K562 (cell line): Measurements from ENCODE around the gene SELENOO. TPM values are rescaled to one million over a fixed set of nuclear protein-coding genes. Genes with fewer than 3 reads are reported as not detected.

Experiments
- CBFA2T2 ChIP-seq: fragments of 450-650 bp; conservative IDR thresholded peaks from 2 replicates; pipeline ENCODE4 v1.6.1; 2017; ENCODE audit warnings: mild to moderate bottlenecking
- CCNT2 ChIP-seq: IDR thresholded peaks from 2 replicates; pipeline ENCODE4 v1.6.1; 2011; ENCODE audit warnings: borderline replicate concordance, low read depth, mild to moderate bottlenecking, moderate library complexity, mixed read lengths, low read length; ENCODE audit not compliant: insufficient read length; ENCODE audit errors: extremely low read depth
- CTCF ChIP-seq, 3 experiments: IDR thresholded peaks in 2 of 3; conservative IDR thresholded peaks in 1 of 3; 2 replicates each; pipeline ENCODE4 v1.5.1; 2011 to 2012; ENCODE audit warnings: low read length in 3 of 3, mild to moderate bottlenecking in 3 of 3, control low read depth in 2 of 3, improper control_type of control experiment in 1 of 3, inconsistent platforms in 1 of 3, low read depth in 1 of 3, mixed read lengths in 1 of 3, moderate library complexity in 1 of 3; ENCODE audit not compliant: insufficient read depth in 2 of 3
- EP300 ChIP-seq: IDR thresholded peaks from 2 replicates; pipeline ENCODE4 v1.6.1; 2012; ENCODE audit warnings: low read length, improper control_type of control experiment
- EZH2 ChIP-seq: IDR thresholded peaks from 2 replicates; pipeline ENCODE4 v1.6.1; 2012; ENCODE audit warnings: low read depth, mild to moderate bottlenecking, inconsistent platforms, low read length, borderline replicate concordance
- KAT7 ChIP-seq: sonication (generic); formaldehyde crosslinking; IDR thresholded peaks from 2 replicates; pipeline ENCODE4 v1.8.0; 2022; ENCODE audit warnings: missing genetic modification reagents, mild to moderate bottlenecking, borderline replicate concordance
- MLLT1 ChIP-seq, 2 experiments: fragments of 450-650 bp; IDR thresholded peaks; 2 replicates each; pipeline ENCODE4 v1.6.1; 2016
- MXD1 ChIP-seq: fragments of 250-450 bp; sonication (Bioruptor Pico); IDR thresholded peaks from 2 replicates; pipeline ENCODE4 v1.8.0; 2021; ENCODE audit warnings: borderline replicate concordance, mild to moderate bottlenecking, moderate library complexity; ENCODE audit not compliant: poor library complexity, severe bottlenecking
- NUFIP1 ChIP-seq: fragments of 450-650 bp; IDR thresholded peaks from 2 replicates; pipeline ENCODE4 v1.6.1; 2018; ENCODE audit not compliant: partially characterized antibody
- RAD51 ChIP-seq: fragments of 450-650 bp; IDR thresholded peaks from 2 replicates; pipeline ENCODE4 v1.7.1; 2016; ENCODE audit warnings: low read depth, mild to moderate bottlenecking, borderline replicate concordance
- RERE ChIP-seq: sonication (generic); formaldehyde crosslinking; IDR thresholded peaks from 2 replicates; pipeline ENCODE4 v1.8.0; 2023; ENCODE audit warnings: missing genetic modification reagents, mild to moderate bottlenecking, borderline replicate concordance
- RHOXF2B ChIP-seq: fragments of 250-450 bp; sonication (Bioruptor Pico); conservative IDR thresholded peaks from 2 replicates; pipeline ENCODE4 v1.5.1; 2021
- ZBTB43 ChIP-seq: sonication (generic); formaldehyde crosslinking; IDR thresholded peaks from 2 replicates; pipeline ENCODE4 v1.8.0; 2023; ENCODE audit warnings: mild to moderate bottlenecking, missing genetic modification reagents
- polyA plus RNA-seq, 8 experiments: library from polyadenylated mRNA; depleted of rRNA in 4 of 8; stranded (reverse) in 5 of 8; unstranded in 3 of 8; fragments of >200 nt; fragmentation: Nextera tagmentation in 2 of 8; fragmentation: Illumina TruSeq in 1 of 8; extraction: Ambion mirVana in 2 of 8; extraction: Trizol in 1 of 8; gene quantifications; 2 replicates each; pipeline versions ENCODE4 v1.2.1 to v1.2.3, GENCODE V29; 2011 to 2014; ENCODE audit warnings: inconsistent platforms in 1 of 8, missing spikeins in 1 of 8
- total RNA-seq, 7 experiments: library from RNA; depleted of rRNA in 6 of 7; stranded (reverse); fragments of >200 nt in 6 of 7; fragmentation: Illumina TruSeq in 2 of 7; extraction: Trizol in 2 of 7; gene quantifications; 2 replicates each; pipeline versions ENCODE4 v1.2.1 to v1.2.3, GENCODE V29; 2011 to 2021; ENCODE audit warnings: low replicate concordance in 1 of 7

The SELENOO gene
- total and polyA plus RNA-seq, 9 of the 15 experiments (the other 6 are each of a cell fraction or from before 2014, with no cell fraction given), result 0.37 to 24.9 (median 8.3) TPM

GRCh38 chr22:50151571-50152537 is 49.0 kb upstream of the SELENOO start (continued):
- TF ChIP-seq RERE, result no peak
- no peak for TF ChIP-seq EP300
- peak; percentile 48; the same call in 1 of the 2 replicates for TF ChIP-seq RAD51
- TF ChIP-seq CTCF (IDR thresholded peaks at IDR 0.05 in 2 of 3, conservative IDR thresholded peaks at IDR 0.05 in 1 of 3; ENCODE audit: insufficient read depth in 2 of 3, low read depth in 1 of 3, low read length in 3 of 3), result 0 out of 6 replicates have a peak, but pooled peaks of 2 of the 3 experiments have one; percentile 7 to 9
- no peak for TF ChIP-seq EZH2
- TF ChIP-seq CCNT2, result no peak
- TF ChIP-seq MLLT1 (IDR thresholded peaks at IDR 0.05), result no peak
- TF ChIP-seq RHOXF2B (CRISPR knock-in tag), result no peak
- no peak for TF ChIP-seq MXD1 (CRISPR knock-in tag)
- no peak for TF ChIP-seq NUFIP1
- TF ChIP-seq KAT7, result no peak
- TF ChIP-seq ZBTB43 (CRISPR knock-in tag), result no peak
- 0 out of 2 replicates have a peak, but pooled peaks have one; percentile 15 for TF ChIP-seq CBFA2T2
